GM12878 (cell line): ENCODE measurements around the gene DCLK2. TPM values are rescaled to one million over a fixed set of nuclear protein-coding genes. Genes with fewer than 3 reads are reported as not detected.

ENCODE experiments used
- ATAC-seq: fragments of 200-7000 bp; cut with Tn5 transposase; 3 replicates; pipeline ENCODE4 v1.9.1; 2020; ENCODE audit warnings: mild to moderate bottlenecking, moderate library complexity
- BruUV-seq: library from RNA; stranded (reverse); fragments of 400-500 nt; replicated peaks from 2 replicates; lab custom pipeline; 2021; lab: Mats Ljungman, UMichigan
- CTCF ChIA-PET: fragments of 300-600 bp; sonication (Branson Sonifier 250); formaldehyde crosslinking; extraction: SDS; loops from one replicate; lab custom pipeline; 2021; ENCODE audit warnings: inconsistent platforms; lab: Yijun Ruan, JAX
- POLR2A ChIA-PET: fragments of 350-600 bp; formaldehyde crosslinking; extraction: SDS; loops from one replicate; lab custom pipeline; 2021; ENCODE audit warnings: inconsistent platforms; lab: Charles Lee
- RAD21 ChIA-PET: fragments of 300-600 bp; sonication (Branson Sonifier 250); formaldehyde crosslinking; loops from one replicate; lab custom pipeline; 2023; ENCODE audit warnings: antibody characterized with exemption; ENCODE audit not compliant: unreplicated experiment; lab: Charles Lee
- SMC1A ChIA-PET: fragments of 300-600 bp; sonication (Branson Sonifier 250); formaldehyde crosslinking; loops from one replicate; lab custom pipeline; 2023; ENCODE audit not compliant: unreplicated experiment, uncharacterized antibody; lab: Charles Lee
- DNase-seq: peaks from one replicate; pipeline ENCODE4 v3.0.0-alpha.2; 2011; ENCODE audit warnings: low read depth, low spot score
- FAIRE-seq: peaks from 3 replicates; lab custom pipeline; 2011; peaks lifted over from hg19 to GRCh38; lab: Jason Lieb, UNC
- H2AFZ ChIP-seq: 2 replicates; pipeline ENCODE4 v1.6.0; 2011; ENCODE audit warnings: low read depth, low read length, control low read depth; ENCODE audit not compliant: control insufficient read depth
- H3K27ac ChIP-seq: 2 replicates; pipeline ENCODE4 v1.5.1; 2011; ENCODE audit warnings: control low read depth; ENCODE audit not compliant: control insufficient read depth, insufficient read depth
- H3K27me3 ChIP-seq, 2 experiments: replicated peaks in 1 of 2; 2 replicates each; pipeline versions ENCODE4 v1.6.0 to v1.6.1; 2011; ENCODE audit warnings: low read length in 1 of 2; ENCODE audit not compliant: control insufficient read depth in 2 of 2, insufficient read depth in 2 of 2
- H3K36me3 ChIP-seq, 2 experiments: 2 replicates each; pipeline ENCODE4 v1.5.1; 2011; ENCODE audit warnings: low read length in 1 of 2; ENCODE audit not compliant: control insufficient read depth in 2 of 2, insufficient read depth in 2 of 2
- H3K4me1 ChIP-seq: 2 replicates; pipeline ENCODE4 v1.6.1; 2011; ENCODE audit warnings: mild to moderate bottlenecking, low read length, moderate library complexity, mixed read lengths; ENCODE audit not compliant: control insufficient read depth, insufficient read depth
- H3K4me2 ChIP-seq: 2 replicates; pipeline ENCODE4 v1.6.0; 2011; ENCODE audit warnings: control low read depth; ENCODE audit not compliant: control insufficient read depth, insufficient read depth
- H3K4me3 ChIP-seq: fragments of 200-600 bp; sonication (generic); 2 replicates; pipeline ENCODE4 v1.5.1; 2016
- H3K79me2 ChIP-seq: 2 replicates; pipeline ENCODE4 v1.6.0; 2011; ENCODE audit warnings: low read length; ENCODE audit not compliant: control insufficient read depth, insufficient read depth
- H3K9ac ChIP-seq: 2 replicates; pipeline ENCODE4 v1.8.0; 2011; ENCODE audit warnings: low read length, control low read depth, mixed read lengths; ENCODE audit not compliant: control insufficient read depth, insufficient read depth
- H3K9me3 ChIP-seq: replicated peaks from 3 replicates; pipeline ENCODE4 v1.5.1; 2011; ENCODE audit warnings: mild to moderate bottlenecking, low read length; ENCODE audit not compliant: control insufficient read depth, insufficient read depth
- H4K20me1 ChIP-seq: 2 replicates; pipeline ENCODE4 v1.6.0; 2011; ENCODE audit not compliant: control insufficient read depth, insufficient read depth
- E4F1 ChIP-seq: fragments of 450-650 bp; IDR thresholded peaks from 2 replicates; pipeline ENCODE4 v1.6.1; 2018; ENCODE audit warnings: borderline replicate concordance, mild to moderate bottlenecking; ENCODE audit not compliant: partially characterized antibody
- EGR1 ChIP-seq, 2 experiments: IDR thresholded peaks; 1 replicate in 1 of 2; 2 replicates in 1 of 2; pipeline ENCODE4 v1.6.1; 2011 to 2012; ENCODE audit warnings: low read depth in 2 of 2, low read length in 2 of 2, borderline replicate concordance in 1 of 2, mild to moderate bottlenecking in 1 of 2, moderate library complexity in 1 of 2
- NBN ChIP-seq: fragments of 450-650 bp; IDR thresholded peaks from 2 replicates; pipeline ENCODE4 v1.6.1; 2016
- NR2C1 ChIP-seq: fragments of 450-650 bp; IDR thresholded peaks from 2 replicates; pipeline ENCODE4 v1.6.1; 2017; ENCODE audit warnings: antibody characterized with exemption, mild to moderate bottlenecking, moderate library complexity
- SUZ12 ChIP-seq: fragments of 200-600 bp; sonication (generic); IDR thresholded peaks from one replicate; pipeline ENCODE4 v1.6.1; 2018; ENCODE audit warnings: antibody characterized with exemption, mild to moderate bottlenecking; ENCODE audit not compliant: unreplicated experiment
- YY1 ChIP-seq: IDR thresholded peaks from 2 replicates; pipeline ENCODE4 v1.6.1; 2011; ENCODE audit warnings: low read depth, mild to moderate bottlenecking, low read length
- ZNF687 ChIP-seq: fragments of 450-650 bp; IDR thresholded peaks from 2 replicates; pipeline ENCODE4 v1.6.1; 2017; ENCODE audit warnings: mild to moderate bottlenecking, moderate library complexity
- WGBS: methylation state at CpG from one replicate; pipeline ENCODE4 v1.1.6; 2016; ENCODE audit warnings: low lambda C conversion rate; ENCODE audit not compliant: insufficient replicate concordance, insufficient coverage; ENCODE audit errors: missing lambda C conversion rate; 5-methylcytosine and 5-hydroxymethylcytosine counted together
- in situ Hi-C: fragments of 300-500 bp; cut with MboI; formaldehyde crosslinking; loops from 9 replicates; pipeline ENCODE4 v1.14.3; 2018; ENCODE audit warnings: mixed read lengths
- intact Hi-C: fragments of 100-400 bp; cut with micrococcal nuclease; formaldehyde crosslinking; loops from one replicate; pipeline ENCODE4 v1.14.2; 2022; ENCODE audit not compliant: unreplicated experiment
- polyA plus RNA-seq, 11 experiments: library from polyadenylated mRNA; depleted of rRNA in 4 of 11; unstranded in 6 of 11; stranded (reverse) in 5 of 11; fragments of >200 nt; fragmentation: Nextera tagmentation in 4 of 11; fragmentation: Illumina TruSeq in 1 of 11; extraction: Ambion mirVana in 4 of 11; extraction: Trizol in 1 of 11; gene quantifications; 1 replicate in 1 of 11; 2 replicates in 10 of 11; pipeline versions ENCODE4 v1.2.1 to v1.2.3, GENCODE V29; 2011 to 2016; ENCODE audit warnings: inconsistent platforms in 2 of 11, missing spikeins in 2 of 11, low read depth in 1 of 11
- total RNA-seq, 4 experiments: library from RNA; depleted of rRNA in 3 of 4; stranded (reverse); fragments of >200 nt in 3 of 4; fragmentation: Illumina TruSeq in 1 of 4; extraction: Trizol in 1 of 4; gene quantifications; 2 replicates each; pipeline versions ENCODE4 v1.2.1 to v1.2.3, GENCODE V29; 2013 to 2021

DCLK2 gene
- total and polyA plus RNA-seq, 10 of the 15 experiments (the other 5 are each of a cell fraction or from before 2014, with no cell fraction given) = not detected

GRCh38 chr4:150074064-150074463, 4.2 kb upstream of the DCLK2 start:
- no peaks in the 10 kb centered on the region for H4K20me1 ChIP-seq
- no TSS peak for BruUV-seq
- in situ Hi-C loops (no loop called here), intact Hi-C loops (no loop called here)
- H3K79me2 ChIP-seq = no peaks in the 10 kb centered on the region
- CTCF ChIA-PET = no interaction called here
- TF ChIP-seq YY1 = no peak
- TF ChIP-seq E4F1 = no peak
- no peak for TF ChIP-seq NBN
- RAD21 ChIA-PET = no interaction called here
- H3K36me3 ChIP-seq = no peaks in the 10 kb centered on the region
- no peak overlapping the region for H2AFZ ChIP-seq
- H3K9ac ChIP-seq = no peak overlapping the region
- POLR2A ChIA-PET = no interaction called here
- FAIRE-seq = no peak
- DNase-seq = no peak
- peaks cover 4 to 14% of the 10 kb centered on the region in 2 experiments; a peak in 3 of 4 replicates for H3K27me3 ChIP-seq
- SMC1A ChIA-PET = no interaction called here
- no peak overlapping the region for H3K4me3 ChIP-seq
- H3K9me3 ChIP-seq = peaks cover 4% of the 10 kb centered on the region; the same call in 2 of the 3 replicates
- no peak overlapping the region for H3K27ac ChIP-seq
- 22% methylated on average over 2 of the region's 2 CpGs for WGBS
- no peak for ATAC-seq
- no peaks in the 10 kb centered on the region for H3K4me1 ChIP-seq
- no peak overlapping the region for H3K4me2 ChIP-seq

GRCh38 chr4:150078579-150079080, 385 bp downstream of the DCLK2 start:
- intact Hi-C loops = no loop called here
- DNase-seq = no peak
- H3K4me3 ChIP-seq = no peak overlapping the region
- ChIA-PET POLR2A (no interaction called here), SMC1A (no interaction called here), CTCF (no interaction called here), RAD21 (no interaction called here)
- no peak for FAIRE-seq
- TF ChIP-seq YY1 (no peak), EGR1 (IDR thresholded peaks at IDR 0.05; ENCODE audit: borderline replicate concordance in 1 of 2, low read depth in 2 of 2, low read length in 2 of 2) (peak in 1 of 2 experiments; percentile 13; a peak in 1 of 3 replicates), SUZ12 (peak; percentile 64), ZNF687 (no peak), NR2C1 (no peak)
- ATAC-seq = no peak
- BruUV-seq = no TSS peak
- under 1% methylated on average over 34 of the region's 59 CpGs for WGBS
- no peaks in the 10 kb centered on the region for H3K79me2 ChIP-seq
- H3K9me3 ChIP-seq = peaks cover 4% of the 10 kb centered on the region; the same call in 2 of the 3 replicates
- in situ Hi-C loops = no loop called here
- H2AFZ ChIP-seq = no peak overlapping the region
- H3K4me2 ChIP-seq = peak overlapping the region; percentile 59; the same call in 1 of the 2 replicates
- peaks cover 4% of the 10 kb centered on the region for H3K4me1 ChIP-seq
- peaks cover 5 to 18% of the 10 kb centered on the region in 2 experiments; a peak in 3 of 4 replicates for H3K27me3 ChIP-seq
- no peak overlapping the region for H3K27ac ChIP-seq
- no peak overlapping the region for H3K9ac ChIP-seq
- H3K36me3 ChIP-seq = no peaks in the 10 kb centered on the region
- no peaks in the 10 kb centered on the region for H4K20me1 ChIP-seq
